Measurements from ENCODE around the gene PRKCA. TPM values are rescaled to one million over a fixed set of nuclear protein-coding genes. Genes with fewer than 3 reads are reported as not detected.

The PRKCA gene
- total and polyA plus RNA-seq, 2 donors (not counting 3 experiments of a cell fraction or from before 2014, with no cell fraction given), result 7.5 to 34.2 TPM

DNA sequence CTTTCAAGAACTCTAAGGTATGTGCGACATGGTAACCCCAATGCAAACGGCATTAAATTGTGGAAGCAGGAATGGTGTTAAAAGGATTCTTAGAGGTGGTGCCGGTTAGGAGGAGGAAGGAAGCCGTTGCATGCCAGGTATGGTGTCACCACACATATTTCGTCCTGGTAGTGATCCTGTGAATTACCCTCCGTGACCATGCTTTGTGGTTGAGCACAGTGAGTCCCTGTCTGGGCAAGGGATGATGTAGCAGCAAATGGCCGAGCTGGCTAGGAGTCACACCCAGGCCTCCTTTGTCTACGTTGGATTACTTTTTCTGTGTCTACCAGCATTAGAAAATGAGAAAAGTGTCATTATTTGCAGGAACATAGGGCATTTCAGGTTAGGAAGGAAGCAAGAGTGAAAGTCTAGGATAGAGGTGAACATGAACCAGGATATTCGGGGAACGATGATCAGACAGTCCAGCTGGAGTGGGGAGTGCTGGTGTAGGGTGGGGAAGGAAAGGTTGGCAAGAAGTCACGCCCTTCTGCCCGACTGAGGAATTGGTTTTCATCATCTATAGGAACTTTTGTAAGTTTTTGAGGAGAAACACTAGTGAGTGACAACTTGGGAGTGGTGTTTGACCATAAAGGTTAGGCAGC, 123.5 kb downstream of the PRKCA start:
- Histone ChIP-seq H3K9me3 (replicated peaks; ENCODE audit: control insufficient read depth, insufficient read depth, low read length) (no peaks in the 10 kb centered on the region), H3K79me2 (ENCODE audit: control insufficient read depth, insufficient read depth, low read length) (peaks cover 21% of the 10 kb centered on the region), H3K4me3 (replicated peaks in 1 of 3; ENCODE audit: insufficient read depth in 1 of 3, low read depth in 1 of 3, low read length in 3 of 3) (no peak overlapping the region), H3K9ac (replicated peaks; ENCODE audit: extremely low read depth, insufficient read depth, low read length) (no peak overlapping the region), H3K27ac (ENCODE audit: insufficient read depth, low read depth, low read length) (no peak overlapping the region), H4K20me1 (replicated peaks; ENCODE audit: control insufficient read depth, extremely low read depth, insufficient read depth, low read length) (no peaks in the 10 kb centered on the region), H3K9me1 (replicated peaks; ENCODE audit: control insufficient read depth, extremely low read depth, insufficient read depth, low read length) (no peaks in the 10 kb centered on the region), H2AFZ (ENCODE audit: low read depth, low read length) (no peak overlapping the region), H3K27me3 (ENCODE audit: control insufficient read depth in 2 of 2, insufficient read depth in 2 of 2, low read length in 2 of 2) (no peaks in the 10 kb centered on the region), H3K4me1 (ENCODE audit: control insufficient read depth, extremely low read depth, insufficient read depth, low read length) (no peaks in the 10 kb centered on the region), H3K4me2 (ENCODE audit: insufficient read depth, low read length) (no peak overlapping the region), H3K36me3 (ENCODE audit: control insufficient read depth in 2 of 2, extremely low read depth in 1 of 2, insufficient read depth in 2 of 2, low read length in 2 of 2) (no peaks in the 10 kb centered on the region)
- no TSS peak for BruUV-seq (replicated peaks)
- TF ChIP-seq EZH2 (IDR thresholded peaks at IDR 0.05; ENCODE audit: borderline replicate concordance, low read depth, low read length, severe bottlenecking) (no peak), GATA2 (IDR thresholded peaks at IDR 0.05; ENCODE audit: insufficient read depth, insufficient read length, low read depth, low read length) (no peak), FOS (IDR thresholded peaks at IDR 0.05; ENCODE audit: borderline replicate concordance, insufficient read depth, low read length) (no peak), MYC (IDR thresholded peaks at IDR 0.05; ENCODE audit: low read depth, low read length) (no peak), JUN (IDR thresholded peaks at IDR 0.05; ENCODE audit: borderline replicate concordance, insufficient read depth, insufficient read length, low read depth) (no peak), POLR2AphosphoS5 (IDR thresholded peaks at IDR 0.05; ENCODE audit: insufficient read depth, low read depth, low read length) (no peak), POLR2A (IDR thresholded peaks at IDR 0.05; ENCODE audit: low read depth, low read length) (no peak)
- TF ChIP-seq, protein P1, sequence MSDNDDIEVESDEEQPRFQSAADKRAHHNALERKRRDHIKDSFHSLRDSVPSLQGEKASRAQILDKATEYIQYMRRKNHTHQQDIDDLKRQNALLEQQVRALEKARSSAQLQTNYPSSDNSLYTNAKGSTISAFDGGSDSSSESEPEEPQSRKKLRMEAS (IDR thresholded peaks at IDR 0.05; ENCODE audit: insufficient read depth, insufficient read length), result no peak
- TF ChIP-seq, protein P2, sequence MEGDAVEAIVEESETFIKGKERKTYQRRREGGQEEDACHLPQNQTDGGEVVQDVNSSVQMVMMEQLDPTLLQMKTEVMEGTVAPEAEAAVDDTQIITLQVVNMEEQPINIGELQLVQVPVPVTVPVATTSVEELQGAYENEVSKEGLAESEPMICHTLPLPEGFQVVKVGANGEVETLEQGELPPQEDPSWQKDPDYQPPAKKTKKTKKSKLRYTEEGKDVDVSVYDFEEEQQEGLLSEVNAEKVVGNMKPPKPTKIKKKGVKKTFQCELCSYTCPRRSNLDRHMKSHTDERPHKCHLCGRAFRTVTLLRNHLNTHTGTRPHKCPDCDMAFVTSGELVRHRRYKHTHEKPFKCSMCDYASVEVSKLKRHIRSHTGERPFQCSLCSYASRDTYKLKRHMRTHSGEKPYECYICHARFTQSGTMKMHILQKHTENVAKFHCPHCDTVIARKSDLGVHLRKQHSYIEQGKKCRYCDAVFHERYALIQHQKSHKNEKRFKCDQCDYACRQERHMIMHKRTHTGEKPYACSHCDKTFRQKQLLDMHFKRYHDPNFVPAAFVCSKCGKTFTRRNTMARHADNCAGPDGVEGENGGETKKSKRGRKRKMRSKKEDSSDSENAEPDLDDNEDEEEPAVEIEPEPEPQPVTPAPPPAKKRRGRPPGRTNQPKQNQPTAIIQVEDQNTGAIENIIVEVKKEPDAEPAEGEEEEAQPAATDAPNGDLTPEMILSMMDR (IDR thresholded peaks at IDR 0.05; ENCODE audit: extremely low read depth in 1 of 2, insufficient read depth in 1 of 2, low read depth in 1 of 2, low read length in 2 of 2), result no peak
- CTCF ChIA-PET, result no interaction called here
- POLR2A ChIA-PET, result no interaction called here
- intact Hi-C loops (cut with micrococcal nuclease), result loop anchor here (10.0 kb wide), 1 partner anchor 171 kb away; no protein-coding TSS in a partner anchor
- DNase-seq (ENCODE audit: low read depth, low spot score) (no peak), FAIRE-seq (no peak)
- dilution Hi-C loops (cut with MboI; ENCODE audit: extremely low pct_ligation_motif_present, low sequenced_read_pairs), result no loop called here

Measured in endothelial cell of umbilical vein (primary cell).